ENCODE data around the gene PCSK4. TPM values are rescaled to one million over a fixed set of nuclear protein-coding genes. Genes with fewer than 3 reads are reported as not detected.
A peak's percentile ranks its signal among the peaks of the same experiment; 100 is the strongest.

PCSK4 gene
- total and polyA plus RNA-seq, 2 of the 13 experiments (the other 11 are each of a cell fraction or from before 2014, with no cell fraction given), result 2.0 to 2.7 TPM

GRCh38 chr19:1445185-1445931, 44.8 kb downstream of the PCSK4 start (continued):
- TF ChIP-seq, protein P1, sequence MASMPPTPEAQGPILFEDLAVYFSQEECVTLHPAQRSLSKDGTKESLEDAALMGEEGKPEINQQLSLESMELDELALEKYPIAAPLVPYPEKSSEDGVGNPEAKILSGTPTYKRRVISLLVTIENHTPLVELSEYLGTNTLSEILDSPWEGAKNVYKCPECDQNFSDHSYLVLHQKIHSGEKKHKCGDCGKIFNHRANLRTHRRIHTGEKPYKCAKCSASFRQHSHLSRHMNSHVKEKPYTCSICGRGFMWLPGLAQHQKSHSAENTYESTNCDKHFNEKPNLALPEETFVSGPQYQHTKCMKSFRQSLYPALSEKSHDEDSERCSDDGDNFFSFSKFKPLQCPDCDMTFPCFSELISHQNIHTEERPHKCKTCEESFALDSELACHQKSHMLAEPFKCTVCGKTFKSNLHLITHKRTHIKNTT (CRISPR knock-in tag; IDR thresholded peaks at IDR 0.05), result no peak
- TF ChIP-seq ARID2 (CRISPR knock-in tag; IDR thresholded peaks at IDR 0.05; ENCODE audit: borderline replicate concordance) (no peak), KAT8 (CRISPR knock-in tag; IDR thresholded peaks at IDR 0.05) (0 out of 2 replicates have a peak, but pooled peaks have one; percentile 13), ZBTB39 (CRISPR knock-in tag; IDR thresholded peaks at IDR 0.05) (no peak), SIX1 (CRISPR knock-in tag; IDR thresholded peaks at IDR 0.05; ENCODE audit: borderline replicate concordance) (no peak), RFX5 (IDR thresholded peaks at IDR 0.05; ENCODE audit: low read depth, low read length) (no peak), ZNF432 (CRISPR knock-in tag; IDR thresholded peaks at IDR 0.05; ENCODE audit: borderline replicate concordance) (no peak), ZBTB34 (CRISPR knock-in tag; IDR thresholded peaks at IDR 0.05) (no peak), CHD2 (IDR thresholded peaks at IDR 0.05; ENCODE audit: low read depth, low read length) (no peak), ZNF343 (CRISPR knock-in tag; IDR thresholded peaks at IDR 0.05) (no peak), ZNF737 (CRISPR knock-in tag; IDR thresholded peaks at IDR 0.05; ENCODE audit: borderline replicate concordance) (no peak), ZNF317 (CRISPR knock-in tag; IDR thresholded peaks at IDR 0.05) (no peak), SIN3A (IDR thresholded peaks at IDR 0.05; ENCODE audit: borderline replicate concordance, low read depth, low read length) (peak; percentile 7; the same call in 1 of the 2 replicates), ZKSCAN8 (CRISPR knock-in tag; IDR thresholded peaks at IDR 0.05; ENCODE audit: borderline replicate concordance) (no peak), ZKSCAN1 (IDR thresholded peaks at IDR 0.05; ENCODE audit: low read length) (peak; percentile 99), SOX13 (IDR thresholded peaks at IDR 0.05) (no peak), SOX13 (CRISPR knock-in tag; conservative IDR thresholded peaks at IDR 0.05 in 1 of 2, IDR thresholded peaks at IDR 0.05 in 1 of 2) (no peak), HCFC1 (IDR thresholded peaks at IDR 0.05; ENCODE audit: low read depth, low read length) (no peak)
- TF ChIP-seq, protein P2, sequence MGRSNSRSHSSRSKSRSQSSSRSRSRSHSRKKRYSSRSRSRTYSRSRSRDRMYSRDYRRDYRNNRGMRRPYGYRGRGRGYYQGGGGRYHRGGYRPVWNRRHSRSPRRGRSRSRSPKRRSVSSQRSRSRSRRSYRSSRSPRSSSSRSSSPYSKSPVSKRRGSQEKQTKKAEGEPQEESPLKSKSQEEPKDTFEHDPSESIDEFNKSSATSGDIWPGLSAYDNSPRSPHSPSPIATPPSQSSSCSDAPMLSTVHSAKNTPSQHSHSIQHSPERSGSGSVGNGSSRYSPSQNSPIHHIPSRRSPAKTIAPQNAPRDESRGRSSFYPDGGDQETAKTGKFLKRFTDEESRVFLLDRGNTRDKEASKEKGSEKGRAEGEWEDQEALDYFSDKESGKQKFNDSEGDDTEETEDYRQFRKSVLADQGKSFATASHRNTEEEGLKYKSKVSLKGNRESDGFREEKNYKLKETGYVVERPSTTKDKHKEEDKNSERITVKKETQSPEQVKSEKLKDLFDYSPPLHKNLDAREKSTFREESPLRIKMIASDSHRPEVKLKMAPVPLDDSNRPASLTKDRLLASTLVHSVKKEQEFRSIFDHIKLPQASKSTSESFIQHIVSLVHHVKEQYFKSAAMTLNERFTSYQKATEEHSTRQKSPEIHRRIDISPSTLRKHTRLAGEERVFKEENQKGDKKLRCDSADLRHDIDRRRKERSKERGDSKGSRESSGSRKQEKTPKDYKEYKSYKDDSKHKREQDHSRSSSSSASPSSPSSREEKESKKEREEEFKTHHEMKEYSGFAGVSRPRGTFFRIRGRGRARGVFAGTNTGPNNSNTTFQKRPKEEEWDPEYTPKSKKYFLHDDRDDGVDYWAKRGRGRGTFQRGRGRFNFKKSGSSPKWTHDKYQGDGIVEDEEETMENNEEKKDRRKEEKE (IDR thresholded peaks at IDR 0.05), result no peak
- TF ChIP-seq, protein P3, sequence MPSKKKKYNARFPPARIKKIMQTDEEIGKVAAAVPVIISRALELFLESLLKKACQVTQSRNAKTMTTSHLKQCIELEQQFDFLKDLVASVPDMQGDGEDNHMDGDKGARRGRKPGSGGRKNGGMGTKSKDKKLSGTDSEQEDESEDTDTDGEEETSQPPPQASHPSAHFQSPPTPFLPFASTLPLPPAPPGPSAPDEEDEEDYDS (CRISPR knock-in tag; IDR thresholded peaks at IDR 0.05), result no peak
- TF ChIP-seq, protein P4, sequence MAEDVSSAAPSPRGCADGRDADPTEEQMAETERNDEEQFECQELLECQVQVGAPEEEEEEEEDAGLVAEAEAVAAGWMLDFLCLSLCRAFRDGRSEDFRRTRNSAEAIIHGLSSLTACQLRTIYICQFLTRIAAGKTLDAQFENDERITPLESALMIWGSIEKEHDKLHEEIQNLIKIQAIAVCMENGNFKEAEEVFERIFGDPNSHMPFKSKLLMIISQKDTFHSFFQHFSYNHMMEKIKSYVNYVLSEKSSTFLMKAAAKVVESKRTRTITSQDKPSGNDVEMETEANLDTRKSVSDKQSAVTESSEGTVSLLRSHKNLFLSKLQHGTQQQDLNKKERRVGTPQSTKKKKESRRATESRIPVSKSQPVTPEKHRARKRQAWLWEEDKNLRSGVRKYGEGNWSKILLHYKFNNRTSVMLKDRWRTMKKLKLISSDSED (CRISPR knock-in tag; IDR thresholded peaks at IDR 0.05), result 0 out of 2 replicates have a peak, but pooled peaks have one; percentile 77

All from HepG2 (cell line).